Fibroblast of skin of right biceps (primary cell): ENCODE data around the gene PAK4.
"Not testable (repeated sequence)": the region's sequence is repeated elsewhere in the genome, so short reads cannot be mapped to it uniquely, and the experiment has no call there.

ENCODE experiments used
- DNase-seq: peaks from one replicate; pipeline ENCODE4 v3.0.0-alpha.2; 2013

The PAK4 gene

GRCh38 chr19:39100500-39101166 lies 25.0 kb upstream of the PAK4 start:
- DNase-seq, result no peak

GRCh38 chr19:39103151-39103550 lies 22.4 kb upstream of the PAK4 start:
- DNase-seq, result no peak

GRCh38 chr19:39104186-39104596 lies 21.4 kb upstream of the PAK4 start:
- no peak for DNase-seq

GRCh38 chr19:39106194-39106593 lies 19.4 kb upstream of the PAK4 start:
- no peak for DNase-seq

- no peak for DNase-seq
Observed at GRCh38 chr19:39109641-39110040, 15.9 kb upstream of the PAK4 start.

- DNase-seq, result peak; percentile 29
Observed at GRCh38 chr19:39110263-39110967, 15.2 kb upstream of the PAK4 start.

- DNase-seq, result no peak
Observed at GRCh38 chr19:39111593-39112199, 13.9 kb upstream of the PAK4 start.

GRCh38 chr19:39112338-39112890 lies 13.2 kb upstream of the PAK4 start:
- no peak for DNase-seq

- no peak for DNase-seq
Observed at GRCh38 chr19:39113199-39113598, 12.4 kb upstream of the PAK4 start.

- no peak for DNase-seq
Observed at GRCh38 chr19:39115105-39115847, 10.3 kb upstream of the PAK4 start.

GRCh38 chr19:39117023-39117422 lies 8.6 kb upstream of the PAK4 start:
- DNase-seq, result not testable (repeated sequence)

GRCh38 chr19:39119830-39120229 lies 5.8 kb upstream of the PAK4 start:
- DNase-seq, result no peak

GRCh38 chr19:39122934-39123731 lies 2.5 kb upstream of the PAK4 start:
- no peak for DNase-seq

GRCh38 chr19:39124136-39124764 lies 1.3 kb upstream of the PAK4 start:
- no peak for DNase-seq

- DNase-seq, result no peak
Observed at GRCh38 chr19:39125199-39125553, 410 bp upstream of the PAK4 start.

- peak; percentile 22 for DNase-seq
Observed at GRCh38 chr19:39126312-39127187, 964 bp downstream of the PAK4 start.

- no peak for DNase-seq
Observed at GRCh38 chr19:39127812-39128515, 2.4 kb downstream of the PAK4 start.

- no peak for DNase-seq
Observed at GRCh38 chr19:39128516-39129079, 3.0 kb downstream of the PAK4 start.

GRCh38 chr19:39129116-39129515 lies 3.5 kb downstream of the PAK4 start:
- DNase-seq, result no peak
